UCSD-AML1 (cell line): ENCODE measurements around the gene ALKAL2.

Experiments
- DNase-seq: peaks from one replicate; lab custom pipeline; 2025; ENCODE audit not compliant: unreplicated experiment; lab: John Stamatoyannopoulos, UW

The ALKAL2 gene

DNA sequence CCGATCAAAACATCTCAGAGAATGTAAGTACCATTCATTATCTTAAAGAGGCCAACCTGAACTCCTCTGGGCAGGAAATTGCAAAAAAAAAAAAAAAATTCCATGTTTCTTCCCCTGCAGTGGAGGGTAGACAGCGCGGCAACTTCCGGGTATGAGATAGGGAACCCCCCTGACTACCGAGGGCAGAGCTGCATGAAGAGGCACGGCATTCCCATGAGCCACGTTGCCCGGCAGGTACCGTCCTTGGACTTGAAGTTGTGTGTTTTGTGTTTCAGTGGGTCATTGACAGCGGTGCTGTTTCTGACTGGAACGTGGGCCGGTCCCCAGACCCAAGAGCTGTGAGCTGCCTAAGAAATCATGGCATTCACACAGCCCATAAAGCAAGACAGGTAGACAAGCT, 16.0 kb downstream of the ALKAL2 start:
- no peak for DNase-seq

DNA sequence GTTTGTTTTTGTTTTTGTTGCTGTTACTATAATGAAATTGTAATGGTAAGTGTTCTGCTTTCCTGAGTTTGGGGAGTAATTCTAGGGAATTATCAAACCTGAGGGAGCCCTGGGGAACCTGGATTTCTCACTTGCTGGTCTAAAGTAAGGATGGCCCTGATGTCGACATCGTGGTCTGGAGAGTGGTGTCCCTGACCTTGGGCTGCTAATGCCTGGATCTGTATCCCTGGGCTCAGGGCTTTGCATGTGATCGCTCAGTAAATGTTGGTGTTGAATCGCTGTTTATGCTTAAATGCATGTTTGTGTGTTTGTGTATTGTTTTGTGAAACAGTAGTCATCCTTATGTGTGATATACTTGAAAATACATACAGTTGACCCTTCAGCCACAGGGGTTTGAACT, 17.0 kb downstream of the ALKAL2 start:
- DNase-seq = no peak

DNA sequence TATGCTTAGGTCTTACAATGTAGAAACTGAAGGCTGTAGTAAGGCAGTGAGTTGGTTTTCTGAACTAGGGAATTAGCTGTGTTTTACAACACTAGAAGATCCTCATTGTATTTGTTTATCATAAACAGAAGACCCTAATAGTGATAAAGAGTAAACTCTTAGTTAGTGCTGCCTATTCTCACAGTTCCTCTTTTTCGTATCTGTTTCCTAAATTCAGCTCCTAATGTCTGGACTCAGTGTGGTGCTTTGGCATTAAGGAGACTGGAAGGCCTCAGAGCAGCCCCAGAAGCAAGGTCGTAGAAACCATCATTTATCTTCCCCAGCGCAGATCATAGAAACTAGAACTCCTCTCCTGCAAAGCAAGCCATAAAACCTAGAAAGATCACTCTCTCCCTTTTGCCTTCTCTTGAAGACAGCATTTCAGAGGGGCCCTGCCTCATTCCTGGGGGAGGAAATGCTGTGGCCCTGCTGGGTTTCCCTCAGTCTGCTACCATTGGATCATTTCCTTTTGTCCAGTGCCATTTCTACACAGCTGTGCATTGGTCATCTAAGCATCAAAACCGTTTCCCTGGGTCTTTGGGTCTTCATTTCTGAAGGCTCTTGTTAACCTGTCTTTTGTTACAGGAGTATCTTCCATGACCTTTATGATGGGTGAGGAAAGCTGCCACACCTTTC, 18.4 kb downstream of the ALKAL2 start:
- no peak for DNase-seq

DNA sequence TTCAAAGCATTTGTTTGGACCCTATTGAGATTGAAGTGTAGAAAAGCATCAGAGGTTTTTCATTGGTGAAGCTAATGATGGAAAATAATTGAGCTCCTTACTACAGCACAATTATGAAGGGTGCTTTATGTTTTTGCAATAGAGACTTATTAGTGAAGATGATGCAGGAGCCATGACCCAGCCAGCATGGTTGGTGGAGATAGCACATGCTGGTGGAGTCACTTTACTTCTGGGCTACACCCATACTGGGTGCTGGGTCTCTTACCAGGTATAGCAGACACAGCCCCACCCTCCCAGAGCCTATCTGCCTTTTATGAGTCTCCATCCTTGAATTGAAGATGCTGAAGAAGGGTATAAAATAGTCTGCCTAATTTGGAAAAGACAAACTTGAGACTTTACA, 19.6 kb downstream of the ALKAL2 start:
- DNase-seq = no peak

DNA sequence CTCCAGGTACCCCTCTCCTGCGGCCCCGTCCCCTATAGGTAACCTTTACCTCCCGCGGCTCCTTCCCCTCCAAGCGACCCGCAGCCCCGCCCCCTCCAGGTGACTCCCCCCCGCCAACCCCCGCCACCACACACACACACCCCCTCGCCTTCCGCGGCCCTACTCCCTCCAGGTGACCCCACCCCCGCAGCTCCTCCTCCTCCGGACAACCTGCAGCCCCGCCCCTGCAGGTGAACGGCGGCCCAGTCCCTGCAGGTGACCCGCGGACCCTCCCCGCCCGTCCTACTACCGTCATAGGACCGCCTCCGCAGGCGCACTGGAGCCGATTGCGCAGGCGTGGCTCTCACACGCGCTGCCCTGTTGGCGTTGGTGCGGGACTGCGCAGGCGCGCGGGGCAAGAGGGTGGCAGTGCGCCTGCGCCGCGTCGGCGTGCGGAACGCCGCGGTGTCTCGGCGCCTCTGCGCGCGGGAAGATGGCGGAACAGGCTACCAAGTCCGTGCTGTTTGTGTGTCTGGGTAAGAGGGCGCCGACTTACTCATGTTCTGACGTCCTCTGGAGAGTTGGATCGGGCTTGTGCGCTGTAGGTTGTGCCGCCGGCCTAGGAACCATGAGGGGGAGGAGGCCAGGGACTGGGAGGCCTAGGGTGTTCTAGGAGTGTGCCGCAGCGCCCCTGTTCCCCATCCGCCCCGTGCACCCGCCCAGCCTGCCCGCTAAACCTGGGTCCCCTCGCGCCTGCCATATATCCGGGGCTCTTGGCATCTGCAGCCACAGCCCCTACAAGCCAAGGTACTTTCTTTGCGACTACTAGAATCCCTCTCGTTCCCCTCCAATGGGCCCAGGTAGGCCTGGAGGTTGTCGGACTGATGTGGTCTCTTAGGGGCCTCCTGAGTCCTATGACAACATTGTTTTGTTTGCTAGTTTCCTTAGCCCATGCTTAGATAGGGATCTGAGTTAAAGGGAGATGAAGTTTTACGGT, 23.1 kb downstream of the ALKAL2 start, which contains the start of gene ACP1:
TSS of gene ACP1 (plus strand) at position 455 of the 976 bp plus-strand sequence. CDS start at position 473, 18 bp downstream.
- peak; percentile 97 for DNase-seq

DNA sequence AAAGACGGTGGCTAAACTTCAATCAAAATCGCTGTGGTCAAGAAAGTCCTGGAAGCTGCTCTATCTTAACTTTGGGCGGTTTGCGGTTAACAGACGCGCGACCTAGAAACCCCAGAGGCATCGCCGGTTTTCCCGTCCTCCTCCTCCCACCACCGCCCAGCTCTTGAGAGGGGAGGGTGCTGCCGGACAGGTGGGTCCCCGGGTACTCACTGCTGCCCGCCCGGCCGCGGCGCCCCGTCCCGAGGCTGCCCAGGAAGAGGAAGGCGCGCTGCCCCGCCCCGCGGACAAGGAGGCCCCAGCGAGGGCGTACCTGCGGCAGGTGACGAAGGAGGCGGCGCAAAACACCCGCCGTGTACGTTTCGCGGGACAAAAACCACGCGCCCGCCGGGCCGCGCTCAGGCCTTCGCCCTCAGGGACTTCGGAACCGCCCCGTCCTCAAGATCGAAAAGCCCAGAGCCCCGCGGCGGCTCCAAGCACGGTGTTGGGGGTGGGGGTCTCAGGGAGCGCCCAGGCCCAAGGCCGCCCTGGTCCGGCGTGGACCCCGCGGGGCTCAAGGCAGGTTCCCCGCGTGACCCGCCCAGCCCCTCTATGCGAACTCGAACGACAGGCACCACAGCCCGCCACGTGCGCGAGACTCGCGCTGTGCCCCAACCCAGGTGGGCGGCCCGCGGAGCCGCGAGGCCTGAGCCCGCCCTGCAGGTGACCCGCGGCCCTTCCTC, 24.0 kb downstream of the ALKAL2 start, which contains the start of gene SH3YL1:
TSS of gene SH3YL1 (minus strand) at position 259 of the 719 bp plus-strand sequence. CDS start at position 211, 48 bp downstream.
- DNase-seq = no peak

DNA sequence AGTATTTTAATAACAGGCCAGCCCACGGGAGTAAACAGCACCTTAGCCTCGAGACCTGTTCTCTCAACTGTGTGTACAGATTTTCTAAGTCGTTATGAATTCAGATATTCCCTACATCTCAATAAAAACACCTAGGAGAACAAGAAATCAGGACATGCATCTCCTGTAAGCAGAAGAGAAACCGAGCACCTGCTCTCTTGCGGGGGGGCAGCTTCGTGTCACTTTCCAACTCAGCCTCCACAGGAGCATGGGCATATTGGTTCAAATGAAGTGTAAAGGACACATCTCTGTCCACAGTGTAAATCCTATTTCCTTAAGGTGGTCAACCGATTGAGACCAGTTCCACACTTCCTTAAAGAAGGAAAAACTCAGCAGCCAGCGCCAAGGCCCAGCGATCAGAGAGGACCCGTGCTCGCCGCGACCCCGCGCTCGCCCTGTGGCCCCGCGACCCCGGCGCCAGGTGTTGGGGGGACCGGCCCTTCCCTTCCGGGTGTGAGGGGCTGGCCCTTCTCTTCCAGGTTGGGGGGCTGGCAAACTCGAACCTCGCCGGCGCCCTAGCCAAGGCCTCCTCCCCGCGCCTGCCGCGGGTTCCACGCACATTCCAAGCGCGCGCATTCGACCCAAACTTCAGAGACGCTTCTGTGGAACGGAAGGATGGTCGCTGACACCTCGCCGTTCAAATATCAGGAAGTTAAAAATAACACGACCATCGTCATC, 24.7 kb downstream of the ALKAL2 start:
- DNase-seq = no peak

DNA sequence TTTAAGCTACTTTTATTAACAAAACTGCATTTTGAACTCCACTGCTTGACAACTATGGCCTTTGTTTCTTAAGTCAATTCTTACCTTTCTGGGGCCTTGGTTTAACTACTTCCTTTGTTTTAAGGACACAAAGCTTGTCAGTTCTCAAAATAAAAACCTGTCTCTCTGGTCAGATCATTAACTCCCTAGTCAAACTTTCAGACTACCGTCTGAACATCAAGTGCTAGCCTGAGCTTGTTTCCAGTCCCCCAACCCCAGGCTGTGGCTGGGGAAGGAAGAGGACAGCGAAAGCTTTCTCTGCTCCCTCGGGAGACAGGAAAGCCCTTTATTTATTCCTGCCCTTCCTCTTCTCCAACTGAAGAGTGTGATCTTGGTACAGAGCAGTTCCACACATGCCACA, 25.8 kb downstream of the ALKAL2 start:
- no peak for DNase-seq

DNA sequence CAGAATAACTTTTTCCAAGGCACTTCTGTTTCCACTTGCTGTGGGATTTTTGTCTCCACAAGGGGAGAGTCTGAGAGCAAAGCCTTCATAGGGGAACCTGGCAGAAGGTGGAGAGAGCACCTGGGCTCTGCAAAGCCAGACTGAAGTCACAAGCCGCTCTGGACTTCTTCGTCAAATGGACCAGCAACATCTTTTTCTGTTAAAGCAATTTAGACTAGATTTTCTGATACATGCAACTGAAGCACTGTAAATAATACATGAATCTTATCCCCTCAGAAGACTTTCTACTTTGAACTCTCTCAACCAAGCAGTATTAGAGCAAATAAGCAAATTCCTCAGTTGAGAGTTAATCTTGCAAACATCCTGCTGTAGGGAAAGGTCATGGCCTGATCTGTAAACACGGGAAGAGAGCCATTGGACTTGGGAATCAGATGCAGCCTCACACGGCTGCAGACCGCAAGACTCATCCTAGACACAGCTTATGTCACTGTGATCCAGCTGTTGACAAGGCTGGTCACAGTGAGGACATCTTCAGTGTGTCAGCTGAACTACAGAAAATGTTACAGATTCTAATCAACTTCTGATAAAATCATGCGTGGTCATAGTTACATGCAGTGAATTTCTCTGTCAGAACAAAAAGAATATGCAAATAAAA, 27.3 kb downstream of the ALKAL2 start:
- DNase-seq = no peak

DNA sequence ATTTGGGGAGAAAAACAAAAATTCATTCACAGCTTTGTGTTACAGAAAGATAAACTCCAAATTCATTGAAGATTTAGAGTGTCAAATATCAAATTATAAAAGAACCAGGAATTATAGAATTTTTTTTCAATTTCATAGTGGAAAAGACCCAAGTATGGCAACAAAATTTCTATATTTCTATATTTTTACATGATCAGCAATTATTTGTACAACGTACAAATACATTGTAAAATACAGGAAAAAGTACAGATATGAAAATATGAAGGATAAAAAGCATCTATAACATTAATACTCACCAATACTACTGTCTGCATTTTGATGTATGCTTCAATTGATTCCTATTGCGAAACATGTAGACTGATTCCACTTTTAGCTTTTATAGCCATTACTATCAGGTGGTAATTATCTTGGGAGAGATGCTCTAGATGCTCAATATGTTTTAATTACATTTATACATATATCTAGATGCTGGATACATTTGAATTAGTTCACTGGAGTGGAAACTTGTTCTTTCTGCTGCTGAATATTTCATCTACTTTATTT, 28.0 kb downstream of the ALKAL2 start:
- no peak for DNase-seq

DNA sequence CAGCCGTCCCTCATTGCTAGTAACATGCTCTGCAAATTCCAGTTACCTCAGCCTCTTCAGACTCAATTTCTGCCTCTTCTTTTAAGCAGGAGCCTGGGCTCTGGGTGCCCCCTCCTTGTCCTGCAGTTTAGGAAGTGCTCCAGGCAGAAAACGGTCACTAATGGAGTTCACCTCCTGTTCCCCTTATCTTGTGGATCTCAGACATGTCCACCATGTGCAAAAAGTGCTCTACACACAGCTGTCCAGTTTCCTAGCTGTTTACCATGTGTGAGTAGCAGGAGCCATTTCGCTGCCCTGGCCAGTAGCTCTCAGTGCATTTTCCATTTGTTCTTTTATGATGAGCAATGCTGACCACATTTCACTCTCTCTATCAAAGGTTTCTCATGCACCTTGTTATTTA, 29.0 kb downstream of the ALKAL2 start:
- DNase-seq = no peak

DNA sequence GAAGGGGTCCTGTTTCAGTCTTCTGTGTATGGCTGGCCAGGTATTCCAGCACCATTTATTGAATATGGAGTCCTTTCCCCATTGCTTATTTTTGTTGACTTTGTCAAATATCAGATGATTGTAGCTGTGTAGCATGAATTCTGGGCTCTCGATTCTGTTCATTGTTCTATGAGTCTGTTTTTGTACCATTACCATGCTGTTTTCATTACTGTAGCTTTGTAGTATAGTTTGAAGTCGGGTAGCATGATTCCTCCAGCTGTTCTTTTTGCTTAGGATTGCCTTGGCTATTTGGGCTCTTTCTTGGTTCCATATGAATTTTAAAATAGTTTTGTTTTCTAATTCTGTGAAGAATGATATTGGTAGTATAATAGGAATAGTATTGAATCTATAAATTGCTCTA, 30.0 kb downstream of the ALKAL2 start:
- DNase-seq = no peak

DNA sequence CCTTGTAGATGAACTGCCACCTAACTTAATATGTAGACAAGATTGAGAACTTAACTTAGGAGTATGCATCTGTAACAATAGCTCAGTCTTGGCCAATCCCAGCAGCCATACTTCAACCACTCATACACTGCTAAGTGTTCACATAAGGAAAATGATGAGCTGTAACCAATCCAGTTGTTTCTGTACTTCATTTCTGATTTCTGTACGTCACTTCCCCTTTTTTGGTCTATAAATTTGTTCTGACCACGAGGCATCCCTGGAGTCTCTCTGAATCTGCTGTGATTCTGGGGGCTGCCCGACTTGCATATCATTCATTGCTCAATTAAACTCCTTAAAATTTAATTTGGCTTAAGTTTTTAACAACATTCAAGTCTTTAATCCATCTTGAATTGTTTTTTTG, 30.5 kb downstream of the ALKAL2 start:
- DNase-seq = no peak

DNA sequence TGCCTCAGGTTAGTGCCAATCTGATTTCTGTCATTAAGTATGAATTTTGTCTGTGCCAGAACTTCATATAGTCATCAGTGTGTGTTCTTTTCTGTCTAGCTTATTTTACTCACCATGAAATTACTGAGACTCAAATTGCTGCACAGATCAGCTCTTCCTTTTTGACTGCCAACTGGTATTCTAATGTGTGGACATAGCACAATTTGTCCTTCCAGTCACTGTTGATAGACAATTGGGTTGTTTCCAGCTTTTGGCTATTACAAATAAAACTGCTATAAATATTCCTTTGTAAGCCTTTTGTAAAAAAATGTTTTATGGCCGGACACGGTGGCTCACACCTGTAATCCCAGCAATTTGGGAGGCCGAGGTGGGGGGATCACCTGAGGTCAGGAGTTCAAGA, 31.8 kb downstream of the ALKAL2 start:
- no peak for DNase-seq

DNA sequence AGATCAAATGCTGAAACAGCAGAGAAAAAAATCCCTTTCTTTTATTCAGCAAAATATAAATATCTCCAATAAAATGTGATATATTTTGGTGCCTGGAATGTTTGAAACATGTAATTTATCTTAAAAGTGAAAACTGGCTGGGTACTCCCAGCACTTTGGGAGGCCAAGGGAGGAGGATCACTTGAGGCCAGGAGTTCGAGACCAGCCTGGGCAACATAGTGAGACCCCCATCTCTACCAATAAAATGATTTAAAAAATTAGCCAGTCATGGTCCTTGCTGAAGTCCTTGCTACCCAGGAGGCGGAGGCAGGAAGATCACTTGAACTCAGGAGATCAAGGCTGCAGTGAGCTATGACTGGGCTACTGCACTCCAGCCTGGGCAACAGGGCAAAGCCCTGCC, 32.7 kb downstream of the ALKAL2 start:
- no peak for DNase-seq

DNA sequence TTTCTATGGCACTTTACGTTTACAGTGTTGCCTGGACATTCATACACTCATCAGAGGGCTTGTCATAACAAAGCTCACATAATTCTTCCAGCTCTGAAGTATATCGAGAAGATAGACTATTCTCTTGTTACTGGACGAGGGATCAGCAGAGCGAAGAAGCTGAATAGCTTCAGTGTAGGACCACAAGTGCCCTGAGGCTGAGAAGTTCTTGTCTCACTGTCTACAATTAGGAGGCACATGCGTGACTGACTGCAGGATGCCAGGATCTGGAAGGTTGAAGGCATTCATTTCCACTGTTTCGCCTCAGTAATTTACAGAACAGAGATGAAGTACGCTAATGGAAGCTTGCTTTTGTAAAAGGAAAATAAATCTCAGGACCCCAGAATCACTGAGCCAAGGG, 33.6 kb downstream of the ALKAL2 start:
- DNase-seq = no peak

DNA sequence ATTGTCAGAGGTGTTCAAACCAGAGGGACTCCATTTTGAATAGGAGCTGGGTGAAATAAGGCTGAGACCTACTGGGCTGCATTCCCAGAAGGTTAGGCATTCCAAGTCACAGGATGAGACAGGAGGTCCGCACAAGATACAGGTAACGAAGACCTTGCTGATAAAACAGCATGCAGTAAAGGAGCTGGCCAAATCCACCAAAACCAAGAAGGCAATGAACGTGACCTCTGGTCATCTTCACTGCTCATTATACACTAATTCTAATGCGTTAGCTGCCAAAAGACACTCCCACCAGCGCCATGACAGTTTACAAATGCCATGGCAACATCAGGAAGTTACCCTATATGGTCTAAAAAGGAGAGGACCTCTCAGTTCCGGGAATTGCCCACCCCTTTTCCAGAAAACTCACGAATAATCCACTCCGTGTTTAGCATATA, 34.7 kb downstream of the ALKAL2 start:
- no peak for DNase-seq

DNA sequence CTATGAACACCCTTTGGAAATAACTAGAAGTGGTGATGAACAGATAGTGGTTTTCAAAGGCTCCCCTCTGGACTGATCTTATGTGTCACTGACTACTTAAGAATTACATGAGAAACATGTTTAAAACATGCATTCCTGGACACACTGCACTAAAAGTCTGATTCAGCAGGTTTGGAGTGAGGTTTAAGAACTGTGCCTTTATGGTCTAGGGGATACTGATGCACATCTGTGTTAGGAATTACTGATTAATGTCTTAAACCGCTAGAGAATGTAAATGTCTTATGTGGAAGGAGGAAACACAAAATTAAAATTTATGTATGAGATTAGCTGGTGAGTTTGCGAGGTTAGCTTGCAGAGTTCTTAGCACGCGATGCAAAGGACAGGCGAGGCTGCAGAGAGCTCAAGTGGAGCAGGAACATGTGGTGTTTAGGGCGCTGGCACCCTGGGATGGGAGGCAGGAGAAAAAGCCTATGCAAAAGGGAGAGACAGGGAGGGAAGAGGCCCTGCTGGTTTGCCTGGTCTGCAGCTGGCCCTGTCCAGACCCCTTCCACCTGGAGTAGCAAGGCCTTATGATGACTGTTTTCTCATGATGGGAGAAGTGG, 35.8 kb downstream of the ALKAL2 start:
- DNase-seq = no peak

DNA sequence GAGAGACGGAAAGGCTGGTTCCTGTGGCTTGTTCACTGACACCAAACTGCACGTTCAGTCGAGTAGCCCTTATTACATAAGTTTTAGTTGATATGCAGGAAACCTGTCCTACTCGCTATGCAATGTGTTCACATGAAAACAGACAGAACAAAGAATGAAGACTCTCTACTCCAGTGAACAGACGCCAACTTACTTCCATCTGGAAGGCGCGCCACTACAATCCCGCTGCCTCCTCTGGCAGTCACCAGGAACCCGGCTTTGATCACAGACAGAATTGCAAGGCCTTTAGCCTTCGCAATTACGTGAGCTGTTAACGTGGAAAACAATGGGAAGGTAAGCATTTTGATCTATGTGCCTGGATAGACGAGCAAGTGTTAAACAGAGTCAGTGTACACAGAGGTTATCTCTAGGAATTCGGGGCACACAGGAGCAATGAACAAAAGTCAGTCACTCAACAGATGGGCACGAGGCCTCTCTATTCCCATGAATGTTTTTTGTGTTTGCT, 38.3 kb downstream of the ALKAL2 start:
- no peak for DNase-seq
